Mucosa of stomach (tissue), 1 donor: ENCODE measurements around the gene LRP1.
A peak's percentile ranks its signal among the peaks of the same experiment; 100 is the strongest.

Experiments used
- H3K27me3 ChIP-seq: one replicate; pipeline ENCODE4 v1.7.0; 2013; ENCODE audit warnings: mild to moderate bottlenecking, low read length; ENCODE audit not compliant: control insufficient read depth, insufficient read depth
- H3K36me3 ChIP-seq: one replicate; pipeline ENCODE4 v1.7.0; 2013; ENCODE audit warnings: low read length; ENCODE audit not compliant: control insufficient read depth, insufficient read depth
- H3K4me1 ChIP-seq: one replicate; pipeline ENCODE4 v1.7.0; 2013; ENCODE audit warnings: mild to moderate bottlenecking, low read length; ENCODE audit not compliant: control insufficient read depth, insufficient read depth
- H3K4me3 ChIP-seq: one replicate; pipeline ENCODE4 v1.7.0; 2013; ENCODE audit warnings: low read length
- H3K9ac ChIP-seq: one replicate; pipeline ENCODE4 v1.7.0; 2013; ENCODE audit warnings: mild to moderate bottlenecking, low read length, moderate library complexity
- H3K9me3 ChIP-seq: one replicate; pipeline ENCODE4 v1.7.0; 2013; ENCODE audit warnings: mild to moderate bottlenecking, low read length, moderate library complexity; ENCODE audit not compliant: control insufficient read depth
- donor health status: Pancreatic carcinoma.

The LRP1 gene

DNA sequence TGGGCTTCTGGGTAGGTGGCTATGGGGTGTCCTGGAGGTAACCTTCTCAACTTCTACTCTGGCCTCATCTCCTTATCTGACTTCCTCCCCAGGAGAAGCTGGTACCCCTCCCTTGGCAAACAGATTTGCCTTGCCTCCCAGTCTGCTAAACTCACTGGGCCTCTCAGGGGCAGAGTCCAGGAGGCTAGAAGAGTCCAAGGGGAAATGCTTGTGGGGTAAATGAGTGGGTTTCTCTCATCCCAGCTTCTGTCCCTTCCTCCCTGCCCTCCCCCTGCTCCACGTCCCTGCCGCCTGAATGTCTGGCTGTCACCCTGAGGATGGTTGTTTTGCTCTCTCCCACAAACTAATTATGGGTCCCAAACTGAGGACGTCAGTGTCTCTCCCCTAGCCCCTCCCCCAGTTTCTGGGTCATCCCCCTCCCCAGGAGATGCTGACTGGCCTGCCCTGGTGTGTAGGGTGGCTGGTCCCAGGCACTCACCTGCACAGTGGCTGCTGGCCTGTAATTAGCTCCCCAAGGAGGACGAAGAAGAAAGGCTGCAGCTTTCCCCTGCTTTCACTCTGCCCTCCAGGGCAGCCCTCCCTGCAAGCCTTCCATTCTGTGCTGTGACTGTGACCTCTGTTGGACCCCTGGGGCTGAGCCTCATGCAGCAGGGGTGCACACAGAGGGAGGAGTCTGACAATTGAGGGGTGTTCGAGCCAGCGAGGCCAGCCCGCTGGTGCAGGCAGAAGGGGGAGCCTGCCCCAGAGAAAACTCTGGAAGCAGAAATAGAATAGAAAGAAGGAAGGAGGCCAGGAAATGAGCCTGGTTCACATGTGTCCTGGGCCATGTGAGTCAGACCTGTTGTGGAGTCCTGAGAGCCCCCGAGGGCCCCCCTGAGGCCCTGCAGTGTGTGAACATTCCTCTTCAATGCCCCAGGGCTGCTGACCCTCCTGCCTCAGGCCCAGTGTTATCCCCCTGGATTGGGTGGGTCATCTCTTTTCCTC lies 19.0 kb downstream of the LRP1 start, which contains the start of gene LRP1-AS:
Gene LRP1-AS, minus strand, starts transcription at position 659 of the 984 bp plus-strand sequence.
- Histone ChIP-seq H3K4me1 (peaks cover 63% of the 10 kb centered on the region), H3K36me3 (peaks cover 16% of the 10 kb centered on the region), H3K9ac (peak within 1 kb of the TSS; percentile 62), H3K4me3 (peak within 1 kb of the TSS; percentile 21), H3K9me3 (no peaks in the 10 kb centered on the region), H3K27me3 (no peaks in the 10 kb centered on the region)

DNA sequence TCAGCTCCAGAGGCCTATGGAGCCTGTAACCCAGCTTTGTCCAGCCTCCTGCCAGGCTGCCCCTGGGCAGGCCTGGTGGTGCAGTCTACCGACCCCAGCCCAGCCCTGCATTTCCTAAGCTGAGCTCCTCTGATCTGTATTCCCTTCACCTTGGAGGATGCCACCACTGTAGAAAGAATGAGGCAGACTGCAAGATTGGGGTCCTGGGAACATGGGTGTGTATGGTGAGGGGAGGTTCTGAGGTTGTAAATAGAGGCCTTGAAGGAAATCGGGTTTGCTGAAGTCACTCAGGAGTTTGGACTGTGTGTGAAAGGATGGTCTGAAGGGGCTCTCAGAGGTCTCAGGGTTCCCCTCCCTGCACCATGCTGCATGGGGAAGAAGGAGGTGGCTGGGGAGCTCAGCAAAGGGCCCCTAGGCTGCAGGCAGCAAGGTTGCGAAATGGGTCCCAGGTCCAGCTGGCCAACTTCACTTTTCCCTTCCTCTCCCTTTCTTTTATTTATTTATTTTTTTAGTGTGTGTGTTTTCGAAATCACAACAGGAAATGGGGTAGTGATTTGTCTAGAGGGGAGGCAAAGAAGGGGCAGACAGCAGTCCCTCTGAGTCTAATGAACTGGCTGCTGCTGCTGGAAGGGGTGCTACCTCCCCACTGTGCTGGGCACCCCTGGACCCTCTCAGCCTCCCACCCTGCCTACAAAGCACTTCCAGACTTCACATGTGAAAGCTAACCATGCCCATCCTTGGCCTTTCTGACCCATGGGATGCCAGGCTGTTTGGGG lies 20.4 kb downstream of the LRP1 start:
- Histone ChIP-seq H3K27me3 (no peaks in the 10 kb centered on the region), H3K4me3 (no peak overlapping the region), H3K4me1 (peaks cover 69% of the 10 kb centered on the region), H3K36me3 (peaks cover 10% of the 10 kb centered on the region), H3K9me3 (no peaks in the 10 kb centered on the region), H3K9ac (peak overlapping the region; percentile 62)

DNA sequence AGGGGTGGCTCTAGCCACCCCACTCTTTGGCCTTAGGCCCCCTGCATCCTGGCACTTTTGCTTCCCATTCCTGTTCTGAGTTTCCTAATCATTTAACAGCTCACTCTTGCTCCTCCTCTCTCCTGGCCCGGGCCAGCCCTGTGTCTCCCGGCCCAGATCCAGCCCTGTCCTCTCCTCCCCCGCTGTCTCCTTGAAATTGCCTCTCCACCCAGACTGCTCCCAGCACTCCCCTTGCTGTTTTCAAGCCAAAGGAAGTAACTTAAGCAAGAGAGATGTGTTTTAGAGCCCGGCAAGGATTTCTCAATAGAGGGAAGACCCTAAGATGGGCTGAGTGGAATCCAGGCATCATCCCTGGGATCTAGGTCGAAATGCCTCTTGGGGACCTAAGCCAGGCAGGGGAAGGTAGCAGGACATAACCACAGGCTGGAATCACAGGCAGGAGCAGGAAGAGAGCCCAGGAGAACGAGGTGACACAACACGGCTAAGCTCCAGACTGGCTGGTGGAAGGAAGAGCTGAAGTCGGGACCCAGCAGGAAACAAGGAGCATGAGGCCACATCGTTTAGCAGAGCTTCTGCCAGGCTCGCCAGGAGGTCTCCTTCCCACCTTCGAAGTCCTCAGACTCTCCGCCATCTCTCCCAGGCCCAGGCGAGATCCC lies 21.1 kb downstream of the LRP1 start:
- H3K4me1 ChIP-seq, result peaks cover 69% of the 10 kb centered on the region
- H3K27me3 ChIP-seq, result no peaks in the 10 kb centered on the region
- H3K9me3 ChIP-seq, result no peaks in the 10 kb centered on the region
- peak overlapping the region; percentile 62 for H3K9ac ChIP-seq
- H3K4me3 ChIP-seq, result no peak overlapping the region
- peaks cover 16% of the 10 kb centered on the region for H3K36me3 ChIP-seq

DNA sequence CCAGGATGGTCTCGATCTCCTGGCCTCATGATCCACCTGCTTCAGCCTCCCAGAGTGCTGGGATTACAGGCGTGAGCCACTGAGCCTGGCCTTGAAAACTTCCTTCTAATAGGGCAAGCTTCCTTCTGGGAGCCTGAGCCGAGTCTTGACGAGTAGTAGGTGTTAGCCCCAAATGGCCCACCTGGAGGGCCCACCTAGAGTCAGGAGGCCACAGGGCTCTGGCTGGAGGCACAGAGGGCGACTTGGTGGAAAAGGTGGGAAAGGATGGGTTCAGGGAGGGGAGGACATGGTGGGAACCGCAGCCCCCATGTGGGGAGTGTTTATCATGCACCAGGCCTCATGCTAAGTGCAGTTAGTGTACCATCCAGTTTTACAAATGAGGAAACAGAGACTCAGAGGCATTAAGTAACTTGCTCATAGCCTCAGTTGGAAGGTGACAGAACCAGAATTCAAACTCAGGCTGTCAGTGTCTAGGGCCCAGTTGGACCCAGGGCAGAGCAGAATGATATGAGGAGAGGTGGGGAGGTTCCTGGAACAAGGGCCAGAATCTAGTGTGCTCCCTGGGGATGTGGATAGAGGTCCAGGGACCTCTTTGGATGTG lies 22.2 kb downstream of the LRP1 start:
- H3K4me3 ChIP-seq, result no peak overlapping the region
- peaks cover 21% of the 10 kb centered on the region for H3K36me3 ChIP-seq

DNA sequence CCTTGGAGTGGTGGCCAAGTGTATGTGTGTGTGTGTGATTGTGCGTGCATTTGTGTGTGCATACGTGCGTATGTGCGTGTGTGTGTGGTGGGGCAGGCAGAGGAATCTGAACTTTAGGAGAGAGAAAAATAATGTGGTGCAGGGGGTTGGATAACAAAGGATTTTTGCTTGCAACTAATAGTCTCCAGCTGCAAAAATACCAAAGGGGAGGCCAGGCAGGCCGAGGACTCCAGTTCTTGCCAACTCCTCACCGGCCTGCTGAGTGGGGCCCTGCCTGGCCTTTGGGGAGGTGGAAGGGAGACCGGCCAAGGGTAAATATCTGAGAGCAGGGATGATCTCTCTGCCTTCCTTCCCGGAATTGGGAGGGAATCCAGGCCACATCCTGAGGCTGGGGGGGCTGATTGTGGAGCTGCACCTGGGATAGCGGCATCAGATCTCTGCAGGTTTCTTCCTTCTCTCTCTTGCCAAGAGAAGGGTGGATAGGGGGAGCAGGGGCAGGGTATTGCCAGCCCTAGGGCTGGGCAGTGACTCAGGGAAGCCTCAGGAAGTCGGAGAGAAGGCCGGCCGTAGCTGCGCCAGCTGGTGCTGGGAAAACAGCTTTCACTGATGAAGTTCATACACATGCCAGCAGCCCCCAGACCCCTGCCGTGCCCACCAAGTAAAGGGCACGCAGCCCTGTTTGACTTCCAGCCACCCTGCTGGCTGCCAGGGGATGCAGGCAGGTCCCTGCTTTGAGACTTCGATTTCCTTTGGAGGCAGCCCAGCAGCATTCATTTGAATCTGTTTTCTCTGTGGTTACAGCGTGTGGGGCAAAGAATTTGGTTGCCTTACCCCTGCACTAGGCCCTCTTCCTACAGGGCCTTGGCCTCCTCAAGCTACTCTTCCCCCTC lies 23.7 kb downstream of the LRP1 start:
- Histone ChIP-seq H3K4me1 (peaks cover 49% of the 10 kb centered on the region), H3K4me3 (no peak overlapping the region), H3K9ac (no peak overlapping the region), H3K36me3 (peaks cover 18% of the 10 kb centered on the region), H3K9me3 (no peaks in the 10 kb centered on the region), H3K27me3 (no peaks in the 10 kb centered on the region)

More for the DNA sequence above, 22.2 kb downstream of the LRP1 start:
- Histone ChIP-seq H3K4me1 (peaks cover 64% of the 10 kb centered on the region), H3K9me3 (no peaks in the 10 kb centered on the region), H3K9ac (no peak overlapping the region), H3K27me3 (no peaks in the 10 kb centered on the region)

DNA sequence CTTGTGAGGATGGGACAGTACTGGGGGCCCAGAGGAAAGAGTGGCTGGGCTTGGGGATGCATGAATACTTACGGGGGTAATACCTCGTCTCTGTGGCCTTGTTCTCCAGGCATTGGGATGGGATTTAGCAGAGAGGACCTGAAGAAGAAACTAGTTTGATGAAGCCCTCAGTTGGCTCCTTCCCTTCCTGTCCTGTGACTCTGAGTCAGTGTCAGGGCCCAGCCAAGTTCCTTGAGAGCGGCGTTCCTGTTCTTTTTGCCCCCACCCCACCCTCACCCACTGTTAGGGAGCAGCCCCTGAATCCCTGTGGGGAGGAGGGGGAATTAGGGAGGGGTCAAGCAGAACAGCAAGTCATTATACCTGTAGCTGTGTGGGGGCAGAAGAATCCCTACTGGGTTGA lies 24.4 kb downstream of the LRP1 start:
- Histone ChIP-seq H3K27me3 (no peaks in the 10 kb centered on the region), H3K9ac (no peak overlapping the region), H3K4me3 (no peak overlapping the region), H3K9me3 (no peaks in the 10 kb centered on the region), H3K4me1 (peaks cover 43% of the 10 kb centered on the region), H3K36me3 (peaks cover 18% of the 10 kb centered on the region)

DNA sequence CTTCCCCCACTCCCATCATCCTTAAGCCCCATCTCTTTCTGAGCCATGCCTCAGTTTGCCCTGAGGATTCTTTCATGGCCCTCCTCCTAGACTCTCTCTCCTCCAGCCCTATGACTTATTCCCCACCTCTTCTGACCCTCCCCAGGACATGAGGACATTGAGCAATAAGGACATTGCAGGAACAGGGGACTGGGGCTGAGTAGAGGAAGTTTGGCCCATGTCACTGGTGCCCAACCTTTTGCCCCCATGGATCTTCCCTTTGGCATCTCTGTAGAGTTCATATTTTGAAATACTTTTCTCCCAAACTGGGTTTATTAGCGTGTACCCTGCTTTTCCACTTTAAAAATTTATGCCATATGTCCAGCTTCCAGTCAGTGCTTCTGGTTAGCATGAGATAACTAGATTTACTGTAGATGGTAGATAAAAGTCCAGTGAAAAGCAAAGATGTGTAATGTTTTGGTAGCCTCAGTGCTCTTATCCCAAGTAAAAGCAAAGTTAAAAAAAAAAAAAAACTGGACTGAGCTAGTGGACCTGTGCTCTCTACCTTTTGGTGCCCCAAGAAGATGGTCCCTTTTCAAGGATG lies 25.2 kb downstream of the LRP1 start:
- Histone ChIP-seq H3K9me3 (no peaks in the 10 kb centered on the region), H3K4me3 (no peak overlapping the region), H3K4me1 (peaks cover 34% of the 10 kb centered on the region), H3K9ac (no peak overlapping the region), H3K27me3 (no peaks in the 10 kb centered on the region), H3K36me3 (peaks cover 18% of the 10 kb centered on the region)

DNA sequence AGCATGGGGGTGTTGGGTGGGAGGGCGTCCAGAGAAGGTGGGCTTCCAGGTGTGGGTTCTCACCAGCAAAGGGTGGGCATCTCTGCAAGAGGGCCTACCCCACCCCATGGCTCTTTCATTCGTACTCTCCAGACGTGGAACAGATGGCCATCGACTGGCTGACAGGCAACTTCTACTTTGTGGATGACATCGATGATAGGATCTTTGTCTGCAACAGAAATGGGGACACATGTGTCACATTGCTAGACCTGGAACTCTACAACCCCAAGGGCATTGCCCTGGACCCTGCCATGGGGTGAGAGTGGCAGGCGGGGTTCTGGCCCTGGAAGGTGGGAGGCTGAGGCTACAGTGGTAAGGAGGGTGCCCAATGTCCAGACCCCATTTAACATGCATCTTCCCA lies 25.8 kb downstream of the LRP1 start:
- Histone ChIP-seq H3K4me3 (no peak overlapping the region), H3K36me3 (peaks cover 18% of the 10 kb centered on the region), H3K4me1 (peaks cover 29% of the 10 kb centered on the region), H3K9me3 (no peaks in the 10 kb centered on the region), H3K9ac (no peak overlapping the region), H3K27me3 (no peaks in the 10 kb centered on the region)

DNA sequence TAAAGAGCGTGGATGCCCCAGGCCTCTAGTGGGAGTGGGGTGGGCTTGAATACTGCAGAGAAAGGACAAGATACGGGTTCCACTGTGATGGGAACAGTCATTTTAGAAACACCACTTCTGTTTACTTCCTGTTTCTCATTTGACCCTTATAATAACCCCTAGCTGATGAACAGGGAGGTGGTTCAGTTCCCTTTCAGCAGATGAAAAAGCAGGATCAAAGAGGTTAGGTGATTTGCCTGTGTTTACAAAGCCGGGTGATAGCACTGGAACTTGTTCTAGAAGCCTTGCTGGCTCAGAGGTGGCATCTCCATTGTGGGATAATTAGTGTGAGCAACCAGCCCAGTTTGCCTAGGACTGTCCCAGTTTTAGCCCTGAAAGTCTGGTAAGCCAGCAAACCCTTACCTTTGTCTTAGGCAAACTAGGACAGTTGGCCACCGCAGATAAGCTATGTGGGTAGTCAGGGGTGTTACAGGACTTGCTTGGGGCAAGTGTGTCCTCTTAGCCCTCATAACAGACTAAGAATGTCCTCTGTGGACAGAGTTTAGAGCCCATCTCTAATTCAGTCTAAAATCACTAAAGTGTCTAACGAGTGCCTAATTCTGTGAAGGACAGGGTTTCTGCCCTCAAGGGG lies 26.6 kb downstream of the LRP1 start:
- Histone ChIP-seq H3K9ac (no peak overlapping the region), H3K4me1 (peaks cover 20% of the 10 kb centered on the region), H3K9me3 (no peaks in the 10 kb centered on the region), H3K4me3 (no peak overlapping the region), H3K36me3 (peaks cover 18% of the 10 kb centered on the region), H3K27me3 (no peaks in the 10 kb centered on the region)

DNA sequence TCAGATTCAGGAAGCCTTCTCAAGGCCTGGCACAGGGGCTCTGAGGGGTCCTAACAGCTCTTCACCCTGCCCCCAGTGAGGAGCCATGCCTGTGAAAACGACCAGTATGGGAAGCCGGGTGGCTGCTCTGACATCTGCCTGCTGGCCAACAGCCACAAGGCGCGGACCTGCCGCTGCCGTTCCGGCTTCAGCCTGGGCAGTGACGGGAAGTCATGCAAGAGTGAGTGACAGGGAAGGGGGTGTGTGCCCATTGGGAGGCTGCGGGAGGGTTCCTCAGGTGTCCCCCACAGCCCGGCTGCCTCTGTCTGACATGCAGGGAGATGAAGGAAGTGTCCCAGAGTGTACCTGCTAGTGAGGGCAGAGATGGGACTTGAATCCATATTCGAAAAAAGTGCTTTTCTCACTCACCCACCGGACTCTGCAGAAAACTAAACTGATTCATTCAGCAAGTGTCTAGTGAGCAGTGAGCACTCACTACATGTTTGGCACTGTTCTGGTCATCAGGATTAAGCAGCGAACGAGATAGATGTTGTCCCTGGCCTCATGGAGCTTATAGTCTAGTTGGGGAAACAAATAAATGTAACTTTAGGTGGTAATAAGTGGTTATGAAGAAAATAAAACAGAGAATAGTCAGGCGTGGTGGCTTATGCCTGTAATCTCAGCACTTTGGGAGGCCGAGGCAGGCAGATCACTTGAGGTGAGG lies 28.6 kb downstream of the LRP1 start:
- Histone ChIP-seq H3K36me3 (peaks cover 25% of the 10 kb centered on the region), H3K9ac (no peak overlapping the region), H3K9me3 (no peaks in the 10 kb centered on the region)

More for the DNA sequence above, 28.6 kb downstream of the LRP1 start:
- H3K27me3 ChIP-seq, result no peaks in the 10 kb centered on the region
- peaks cover 6% of the 10 kb centered on the region for H3K4me1 ChIP-seq
- no peak overlapping the region for H3K4me3 ChIP-seq
